Calu3 (cell line): ENCODE measurements around the gene RPL6. TPM values are rescaled to one million over a fixed set of nuclear protein-coding genes. Genes with fewer than 3 reads are reported as not detected.
"Not testable (repeated sequence)": the region's sequence is repeated elsewhere in the genome, so short reads cannot be mapped to it uniquely, and the experiment has no call there.

ENCODE experiments used
- Bru-seq: library from RNA; stranded (reverse); fragments of 400-500 nt; gene quantifications from one replicate; lab custom pipeline; 2021; lab: Mats Ljungman, UMichigan
- BruChase-seq, 2 experiments: library from RNA; stranded (reverse); fragments of 400-500 nt; gene quantifications; one replicate each; lab custom pipeline; 2021; lab: Mats Ljungman, UMichigan
- BruUV-seq: library from RNA; stranded (reverse); fragments of 400-500 nt; replicated peaks from 2 replicates; lab custom pipeline; 2021; lab: Mats Ljungman, UMichigan
- CTCF ChIA-PET: fragments of 300-600 bp; sonication (Branson Sonifier 250); formaldehyde crosslinking; loops from one replicate; lab custom pipeline; 2022; ENCODE audit warnings: antibody characterized with exemption; lab: Charles Lee
- DNase-seq: peaks from one replicate; pipeline ENCODE4 v3.0.0; 2022
- H3K27ac Mint-ChIP-seq: one replicate; pipeline ENCODE4 v1.8.0; 2022; ENCODE audit warnings: mixed read lengths; ENCODE audit not compliant: unreplicated experiment
- H3K27me3 Mint-ChIP-seq: one replicate; pipeline ENCODE4 v1.8.0; 2022; ENCODE audit warnings: mixed read lengths; ENCODE audit not compliant: unreplicated experiment
- H3K36me3 Mint-ChIP-seq: one replicate; pipeline ENCODE4 v1.8.0; 2022; ENCODE audit warnings: mild to moderate bottlenecking, moderate library complexity, mixed read lengths; ENCODE audit not compliant: insufficient read depth, unreplicated experiment
- H3K4me1 Mint-ChIP-seq: one replicate; pipeline ENCODE4 v1.8.0; 2022; ENCODE audit warnings: mild to moderate bottlenecking, low read depth, mixed read lengths; ENCODE audit not compliant: unreplicated experiment
- H3K4me3 Mint-ChIP-seq: one replicate; pipeline ENCODE4 v1.8.0; 2022; ENCODE audit warnings: mild to moderate bottlenecking, low read depth, moderate library complexity, mixed read lengths; ENCODE audit not compliant: unreplicated experiment
- H3K9me3 Mint-ChIP-seq: one replicate; pipeline ENCODE4 v1.8.0; 2022; ENCODE audit warnings: low read depth, mixed read lengths; ENCODE audit not compliant: unreplicated experiment
- CTCF ChIP-seq: fragments of 200-600 bp; IDR thresholded peaks from one replicate; pipeline ENCODE4 v1.8.0; 2022; ENCODE audit warnings: antibody characterized with exemption; ENCODE audit not compliant: unreplicated experiment
- intact Hi-C: fragments of 100-400 bp; cut with micrococcal nuclease; formaldehyde crosslinking; loops from one replicate; pipeline ENCODE4 v1.10.0; 2022; ENCODE audit not compliant: unreplicated experiment
- long read RNA-seq: library from polyadenylated mRNA; stranded (forward); transcript quantifications from one replicate; pipeline ENCODE4 v2.0.0, GENCODE V29; 2022
- total RNA-seq: library from RNA; stranded (reverse); gene quantifications from 2 replicates; pipeline ENCODE4 v1.2.3, GENCODE V29; 2022

Gene RPL6
- total RNA-seq (1,147 and 1,267 TPM in 2 replicates), Bru-seq, nascent RNA (percentile 99 among the genes with signal in this experiment), BruChase-seq, experiment 1, labeled RNA remaining after a 6-hour chase (percentile 100 among the genes with signal in this experiment), BruChase-seq, experiment 2, labeled RNA remaining after a 2-hour chase (percentile 99 among the genes with signal in this experiment)
- long read RNA-seq, transcript RPL6-201 (7 exons, 947 nt), result major isoform, 889 of 1,259 reads
- long read RNA-seq, transcript RPL6-202 (7 exons, 1,074 nt), result minor isoform, 102 of 1,259 reads
- long read RNA-seq, partial matches to known transcripts, result 232 of 1,259 reads
- long read RNA-seq, other reads (novel, unspliced or antisense), result 36 of 1,259 reads

- peak; percentile 82 for DNase-seq
- CTCF ChIA-PET, result no interaction called here
- peaks cover 36% of the 10 kb centered on the region for H3K4me1 Mint-ChIP-seq
- H3K27me3 Mint-ChIP-seq, result no peaks in the 10 kb centered on the region
- peak within 1 kb of the TSS; percentile 100 for H3K27ac Mint-ChIP-seq
- H3K36me3 Mint-ChIP-seq, result peaks cover 51% of the 10 kb centered on the region
- H3K9me3 Mint-ChIP-seq, result no peaks in the 10 kb centered on the region
- TF ChIP-seq CTCF, result no peak
- H3K4me3 Mint-ChIP-seq, result peak within 1 kb of the TSS; percentile 99
- intact Hi-C loops, result loop anchor here (1.0 kb wide), 1 partner anchor 211 kb away; no protein-coding TSS in a partner anchor
- BruUV-seq, result TSS peak; percentile 64
Measured at GRCh38 chr12:112409064-112409905, at the start of gene RPL6. TSS of gene RPL6 (minus strand) at chr12:112409605. CDS start at chr12:112408656, 949 bp downstream.

GRCh38 chr12:112458751-112459150 is 49.3 kb upstream of the RPL6 start:
- Mint-ChIP-seq H3K36me3 (peaks cover 54% of the 10 kb centered on the region), H3K9me3 (no peaks in the 10 kb centered on the region), H3K4me3 (no peak overlapping the region), H3K27me3 (no peaks in the 10 kb centered on the region), H3K4me1 (peaks cover 8% of the 10 kb centered on the region), H3K27ac (peak overlapping the region; percentile 60)
- DNase-seq, result no peak
- no TSS peak for BruUV-seq
- intact Hi-C loops, result no loop called here
- CTCF ChIA-PET, result interaction anchor here (0.6 kb wide), 1 partner anchor 728 kb away, joined by 4 read pairs; no protein-coding TSS in a partner anchor
- no peak for TF ChIP-seq CTCF

- H3K9me3 Mint-ChIP-seq, result no peaks in the 10 kb centered on the region
- no TSS peak for BruUV-seq
- peak overlapping the region; percentile 60 for H3K27ac Mint-ChIP-seq
Measured at GRCh38 chr12:112458330-112458729, 48.9 kb upstream of the RPL6 start.

GRCh38 chr12:112457142-112457541 is 47.7 kb upstream of the RPL6 start:
- H3K4me1 Mint-ChIP-seq, H3K9me3 Mint-ChIP-seq, CTCF ChIA-PET, DNase-seq, intact Hi-C loops, H3K4me3 Mint-ChIP-seq, BruUV-seq, H3K27me3 Mint-ChIP-seq, H3K27ac Mint-ChIP-seq: not testable (repeated sequence)
- H3K36me3 Mint-ChIP-seq, result peaks cover 54% of the 10 kb centered on the region

More at GRCh38 chr12:112458330-112458729, 48.9 kb upstream of the RPL6 start:
- H3K4me3 Mint-ChIP-seq, result no peak overlapping the region
- H3K27me3 Mint-ChIP-seq, result no peaks in the 10 kb centered on the region
- TF ChIP-seq CTCF, result no peak
- DNase-seq, result peak; percentile 23
- H3K4me1 Mint-ChIP-seq, result peaks cover 8% of the 10 kb centered on the region
- intact Hi-C loops, result no loop called here
- CTCF ChIA-PET, result no interaction called here
- peaks cover 54% of the 10 kb centered on the region for H3K36me3 Mint-ChIP-seq
